HAP-1 (cell line): ENCODE measurements around the gene CEP44.
"Not testable (repeated sequence)": the region's sequence is repeated elsewhere in the genome, so short reads cannot be mapped to it uniquely, and the experiment has no call there.

Source experiments
- DNase-seq, 2 experiments: peaks; one replicate each; pipeline ENCODE4 v3.0.0-alpha.2; 2016 to 2020; ENCODE audit warnings: low spot score in 2 of 2
- H3K27me3 ChIP-seq: fragments of 250-450 bp; sonication (Bioruptor Pico); 2 replicates; pipeline ENCODE4 v1.5.1; 2020; ENCODE audit warnings: low read depth, mild to moderate bottlenecking, moderate library complexity
- H3K36me3 ChIP-seq: fragments of 250-450 bp; sonication (Bioruptor Pico); replicated peaks from 2 replicates; pipeline ENCODE4 v1.5.1; 2020; ENCODE audit warnings: mild to moderate bottlenecking
- H3K4me1 ChIP-seq: fragments of 250-450 bp; sonication (Bioruptor Pico); 2 replicates; pipeline ENCODE4 v1.5.1; 2020; ENCODE audit warnings: mild to moderate bottlenecking
- H3K4me3 ChIP-seq: fragments of 250-450 bp; sonication (Bioruptor Pico); 2 replicates; pipeline ENCODE4 v1.5.1; 2020; ENCODE audit warnings: mild to moderate bottlenecking, moderate library complexity
- H3K9me3 ChIP-seq: fragments of 250-450 bp; sonication (Bioruptor Pico); 2 replicates; pipeline ENCODE4 v1.5.1; 2020; ENCODE audit warnings: mild to moderate bottlenecking, moderate library complexity
- in situ Hi-C: fragments of 300-500 bp; cut with MboI; formaldehyde crosslinking; loops from 3 replicates; pipeline ENCODE4 v1.14.3; 2020; ENCODE audit warnings: low sequenced_read_pairs, inconsistent platforms, mixed read lengths

The CEP44 gene

GRCh38 chr4:174363782-174364181 is 80.1 kb downstream of the CEP44 start:
- not testable (repeated sequence) for H3K27me3 ChIP-seq, H3K4me3 ChIP-seq, H3K4me1 ChIP-seq, H3K9me3 ChIP-seq, H3K36me3 ChIP-seq, DNase-seq
- in situ Hi-C loops, result loop anchor here (5.0 kb wide), 1 partner anchor 269 kb away; no protein-coding TSS in a partner anchor

- no peaks in the 10 kb centered on the region for H3K4me1 ChIP-seq
- no peaks in the 10 kb centered on the region for H3K36me3 ChIP-seq
- H3K9me3 ChIP-seq, result no peaks in the 10 kb centered on the region
- in situ Hi-C loops, result no loop called here
- peak; percentile 19 to 46 for DNase-seq
- no peak overlapping the region for H3K4me3 ChIP-seq
- H3K27me3 ChIP-seq, result no peaks in the 10 kb centered on the region
These were observed 81.4 kb downstream of the CEP44 start for GRCh38 chr4:174365018-174365587.

- H3K4me1 ChIP-seq, result no peaks in the 10 kb centered on the region
- H3K36me3 ChIP-seq, result no peaks in the 10 kb centered on the region
- H3K27me3 ChIP-seq, result no peaks in the 10 kb centered on the region
- no peaks in the 10 kb centered on the region for H3K9me3 ChIP-seq
- H3K4me3 ChIP-seq, result no peak overlapping the region
- in situ Hi-C loops, result no loop called here
- no peak for DNase-seq
These were observed 86.3 kb downstream of the CEP44 start for GRCh38 chr4:174369985-174370384.

- no peaks in the 10 kb centered on the region for H3K9me3 ChIP-seq
These were observed 90.1 kb downstream of the CEP44 start for GRCh38 chr4:174373821-174374220.

GRCh38 chr4:174375422-174375821 is 91.7 kb downstream of the CEP44 start:
- peak; percentile 25 to 43 for DNase-seq
- in situ Hi-C loops, result no loop called here

More at GRCh38 chr4:174373821-174374220, 90.1 kb downstream of the CEP44 start:
- Histone ChIP-seq H3K4me3 (no peak overlapping the region), H3K27me3 (no peaks in the 10 kb centered on the region), H3K4me1 (peaks cover 11% of the 10 kb centered on the region), H3K36me3 (no peaks in the 10 kb centered on the region)
- in situ Hi-C loops, result no loop called here
- DNase-seq, result no peak

GRCh38 chr4:174377613-174378012 is 93.9 kb downstream of the CEP44 start:
- in situ Hi-C loops, result no loop called here
- H3K36me3 ChIP-seq, result no peaks in the 10 kb centered on the region
- no peaks in the 10 kb centered on the region for H3K9me3 ChIP-seq
- peaks cover 32% of the 10 kb centered on the region for H3K4me1 ChIP-seq
- no peak overlapping the region for H3K4me3 ChIP-seq
- H3K27me3 ChIP-seq, result no peaks in the 10 kb centered on the region
- no peak for DNase-seq

More at GRCh38 chr4:174375422-174375821, 91.7 kb downstream of the CEP44 start:
- Histone ChIP-seq H3K36me3 (no peaks in the 10 kb centered on the region), H3K27me3 (no peaks in the 10 kb centered on the region), H3K9me3 (no peaks in the 10 kb centered on the region), H3K4me1 (peaks cover 23% of the 10 kb centered on the region), H3K4me3 (no peak overlapping the region)

GRCh38 chr4:174378951-174379350 is 95.2 kb downstream of the CEP44 start:
- Histone ChIP-seq H3K4me1 (peaks cover 42% of the 10 kb centered on the region), H3K4me3 (no peak overlapping the region), H3K27me3 (no peaks in the 10 kb centered on the region), H3K36me3 (no peaks in the 10 kb centered on the region), H3K9me3 (no peaks in the 10 kb centered on the region)
- peak in 1 of 2 experiments; percentile 94 for DNase-seq
- in situ Hi-C loops, result no loop called here

- H3K9me3 ChIP-seq, H3K4me3 ChIP-seq, H3K27me3 ChIP-seq, in situ Hi-C loops, H3K36me3 ChIP-seq: not testable (repeated sequence)
- H3K4me1 ChIP-seq, result peaks cover 42% of the 10 kb centered on the region
- DNase-seq, result peak; percentile 75
These were observed 96.5 kb downstream of the CEP44 start for GRCh38 chr4:174380206-174380605.

- in situ Hi-C loops, result no loop called here
- no peaks in the 10 kb centered on the region for H3K36me3 ChIP-seq
- H3K27me3 ChIP-seq, result no peaks in the 10 kb centered on the region
- no peak overlapping the region for H3K4me3 ChIP-seq
- DNase-seq, result no peak
- peaks cover 40% of the 10 kb centered on the region for H3K4me1 ChIP-seq
- H3K9me3 ChIP-seq, result no peaks in the 10 kb centered on the region
These were observed 97.2 kb downstream of the CEP44 start for GRCh38 chr4:174380699-174381439.

GRCh38 chr4:174381440-174381800 is 97.7 kb downstream of the CEP44 start:
- DNase-seq, result no peak
- in situ Hi-C loops, result no loop called here
- Histone ChIP-seq H3K36me3 (no peaks in the 10 kb centered on the region), H3K4me3 (no peak overlapping the region), H3K4me1 (peaks cover 39% of the 10 kb centered on the region), H3K9me3 (no peaks in the 10 kb centered on the region), H3K27me3 (no peaks in the 10 kb centered on the region)
